Dedifferentiated amniotic fluid mesenchymal stem cell (primary cell): ENCODE data around the gene TRAF3IP3.

Experiments
- DNase-seq: peaks from one replicate; pipeline ENCODE4 v3.0.0-alpha.2; 2016; ENCODE audit errors: extremely low spot score

TRAF3IP3 gene

GRCh38 chr1:209738270-209738669 is 17.6 kb upstream of the TRAF3IP3 start:
- DNase-seq = no peak

GRCh38 chr1:209741193-209741592 is 14.7 kb upstream of the TRAF3IP3 start:
- DNase-seq = no peak

- no peak for DNase-seq
Measured at GRCh38 chr1:209741889-209742288, 14.0 kb upstream of the TRAF3IP3 start.

- peak; percentile 25 for DNase-seq
Measured at GRCh38 chr1:209742409-209743144, 13.3 kb upstream of the TRAF3IP3 start.

- DNase-seq = no peak
Measured at GRCh38 chr1:209743145-209743482, 12.7 kb upstream of the TRAF3IP3 start.

- no peak for DNase-seq
Measured at GRCh38 chr1:209746451-209747165, 9.2 kb upstream of the TRAF3IP3 start.

GRCh38 chr1:209747580-209748262 is 8.1 kb upstream of the TRAF3IP3 start:
- peak; percentile 72 for DNase-seq

- no peak for DNase-seq
Measured at GRCh38 chr1:209748620-209749019, 7.2 kb upstream of the TRAF3IP3 start.

GRCh38 chr1:209749205-209749604 is 6.6 kb upstream of the TRAF3IP3 start:
- no peak for DNase-seq

- DNase-seq = no peak
Measured at GRCh38 chr1:209749670-209750323, 6.1 kb upstream of the TRAF3IP3 start.

GRCh38 chr1:209751627-209752231 is 4.1 kb upstream of the TRAF3IP3 start:
- no peak for DNase-seq

GRCh38 chr1:209752890-209753289 is 3.0 kb upstream of the TRAF3IP3 start:
- DNase-seq = no peak

- no peak for DNase-seq
Measured at GRCh38 chr1:209755256-209755655, 597 bp upstream of the TRAF3IP3 start.

GRCh38 chr1:209756615-209757445 is 977 bp downstream of the TRAF3IP3 start:
- no peak for DNase-seq

- no peak for DNase-seq
Measured at GRCh38 chr1:209758400-209758799, 2.5 kb downstream of the TRAF3IP3 start.

GRCh38 chr1:209759829-209760359 is 4.0 kb downstream of the TRAF3IP3 start:
- no peak for DNase-seq

- DNase-seq = no peak
Measured at GRCh38 chr1:209761011-209761635, 5.3 kb downstream of the TRAF3IP3 start.

GRCh38 chr1:209766051-209766450 is 10.2 kb downstream of the TRAF3IP3 start:
- no peak for DNase-seq

- DNase-seq = no peak
Measured at GRCh38 chr1:209767096-209767495, 11.2 kb downstream of the TRAF3IP3 start.

- no peak for DNase-seq
Measured at GRCh38 chr1:209767706-209768105, 11.9 kb downstream of the TRAF3IP3 start.
